OCI-LY3 (cell line): ENCODE measurements around the gene ILKAP.

ENCODE experiments used
- CTCF ChIP-seq: fragments of 200-600, 300-600 bp; sonication (generic); IDR thresholded peaks from 2 replicates; pipeline ENCODE4 v1.5.1; 2014; ENCODE audit warnings: antibody characterized with exemption, low read length, low read depth
- EZH2phosphoT487 ChIP-seq: fragments of 200-600 bp; shearing (Covaris generic); IDR thresholded peaks from 2 replicates; pipeline ENCODE4 v1.6.1; 2018; ENCODE audit warnings: antibody characterized with exemption, mixed run types, low read depth

- TF ChIP-seq CTCF, result no peak
- no peak for TF ChIP-seq EZH2phosphoT487
These were observed 32.4 kb upstream of the ILKAP start for GRCh38 chr2:238235856-238236255.
